Measurements from ENCODE around the gene PRG3. TPM values are rescaled to one million over a fixed set of nuclear protein-coding genes. Genes with fewer than 3 reads are reported as not detected.

The PRG3 gene
- total RNA-seq, 6 experiments from 2014 or later, result not detected

DNA sequence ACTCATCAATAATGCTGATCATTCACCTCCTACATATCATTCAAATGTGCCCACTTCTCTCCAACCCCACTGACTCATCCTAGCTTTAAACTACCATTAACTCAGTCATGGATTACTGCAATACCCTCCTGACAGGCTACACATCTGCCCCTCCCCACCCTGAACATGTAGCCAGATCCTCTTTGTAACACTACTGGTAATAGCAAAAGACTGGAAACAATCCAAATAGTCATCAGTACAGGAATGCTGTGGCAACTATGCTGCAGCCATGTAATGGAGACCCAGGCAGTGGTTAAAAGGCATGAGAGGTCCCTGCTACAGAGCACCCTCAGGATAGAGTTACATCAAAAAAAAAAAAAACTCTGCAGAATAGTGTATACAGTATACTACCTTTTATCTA, 29.3 kb upstream of the PRG3 start:
- Histone ChIP-seq H3K36me3 (peaks cover 15 to 89% (median 53%) of the 10 kb centered on the region in 4 donors), H3K27me3 (no peaks in the 10 kb centered on the region), H3K4me3 (no peak overlapping the region), H3K27ac (no peak overlapping the region), H3K9me3 (no peaks in the 10 kb centered on the region), H3K4me1 (no peaks in the 10 kb centered on the region)
- intact Hi-C loops (cut with DNase I), result no loop called here
- DNase-seq (no peak), ATAC-seq (no peak)
- no peak for TF ChIP-seq POLR2A (IDR thresholded peaks at IDR 0.05)
- TF ChIP-seq, protein P1, sequence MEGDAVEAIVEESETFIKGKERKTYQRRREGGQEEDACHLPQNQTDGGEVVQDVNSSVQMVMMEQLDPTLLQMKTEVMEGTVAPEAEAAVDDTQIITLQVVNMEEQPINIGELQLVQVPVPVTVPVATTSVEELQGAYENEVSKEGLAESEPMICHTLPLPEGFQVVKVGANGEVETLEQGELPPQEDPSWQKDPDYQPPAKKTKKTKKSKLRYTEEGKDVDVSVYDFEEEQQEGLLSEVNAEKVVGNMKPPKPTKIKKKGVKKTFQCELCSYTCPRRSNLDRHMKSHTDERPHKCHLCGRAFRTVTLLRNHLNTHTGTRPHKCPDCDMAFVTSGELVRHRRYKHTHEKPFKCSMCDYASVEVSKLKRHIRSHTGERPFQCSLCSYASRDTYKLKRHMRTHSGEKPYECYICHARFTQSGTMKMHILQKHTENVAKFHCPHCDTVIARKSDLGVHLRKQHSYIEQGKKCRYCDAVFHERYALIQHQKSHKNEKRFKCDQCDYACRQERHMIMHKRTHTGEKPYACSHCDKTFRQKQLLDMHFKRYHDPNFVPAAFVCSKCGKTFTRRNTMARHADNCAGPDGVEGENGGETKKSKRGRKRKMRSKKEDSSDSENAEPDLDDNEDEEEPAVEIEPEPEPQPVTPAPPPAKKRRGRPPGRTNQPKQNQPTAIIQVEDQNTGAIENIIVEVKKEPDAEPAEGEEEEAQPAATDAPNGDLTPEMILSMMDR (IDR thresholded peaks at IDR 0.05), result no peak

DNA sequence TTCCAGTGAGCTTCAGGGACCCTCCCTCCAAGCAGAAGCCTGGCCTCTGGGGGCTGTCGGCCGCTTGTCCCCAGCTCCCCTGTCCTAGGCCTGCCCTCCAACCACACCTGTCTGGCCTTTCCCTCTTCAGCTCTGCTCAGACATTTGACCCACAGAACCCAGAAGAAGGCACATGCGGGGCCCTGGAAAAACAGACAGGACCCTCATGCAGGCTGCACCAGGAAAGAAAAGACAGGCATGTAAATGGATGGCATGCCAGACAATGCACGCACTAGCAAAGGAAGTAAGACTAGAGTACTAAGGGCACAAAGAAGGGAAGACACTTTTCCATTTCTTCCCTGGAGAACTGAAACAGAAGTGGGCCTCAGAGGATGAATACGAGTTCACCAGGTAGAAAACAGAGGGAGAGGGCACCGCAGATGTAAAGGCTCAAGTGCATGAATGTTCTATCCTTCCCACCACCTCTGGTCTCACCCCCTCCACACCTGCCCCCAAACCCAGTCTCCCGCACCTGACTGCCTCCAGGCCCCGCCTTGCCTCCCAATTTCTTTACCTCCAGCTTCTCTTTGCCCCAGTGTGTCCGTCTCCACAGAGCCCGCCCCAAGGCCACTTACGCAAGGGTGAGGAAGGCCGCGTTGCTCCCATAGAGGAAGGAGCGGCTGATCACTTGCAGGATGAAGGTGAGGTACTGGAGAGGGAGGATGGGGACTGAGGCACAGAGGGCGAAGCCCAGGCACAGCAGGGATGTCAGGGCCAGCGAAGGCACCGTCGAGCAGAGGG, 28.6 kb upstream of the PRG3 start:
- H3K27me3 ChIP-seq, result no peaks in the 10 kb centered on the region
- H3K27ac ChIP-seq, result no peak overlapping the region
- TF ChIP-seq, protein P1 (IDR thresholded peaks at IDR 0.05), result no peak
- TF ChIP-seq POLR2A (IDR thresholded peaks at IDR 0.05), result no peak
- H3K9me3 ChIP-seq, result no peaks in the 10 kb centered on the region
- H3K4me1 ChIP-seq, result no peaks in the 10 kb centered on the region
- no peak overlapping the region for H3K4me3 ChIP-seq
- intact Hi-C loops (cut with DNase I), result no loop called here
- WGBS (ENCODE audit: insufficient coverage, low coverage, low lambda C conversion rate, missing lambda C conversion rate), result 93% methylated on average over 9 of the region's 18 CpGs
- ATAC-seq, result no peak
- peaks cover 9 to 81% (median 48%) of the 10 kb centered on the region in 4 donors for H3K36me3 ChIP-seq
- DNase-seq, result no peak

DNA sequence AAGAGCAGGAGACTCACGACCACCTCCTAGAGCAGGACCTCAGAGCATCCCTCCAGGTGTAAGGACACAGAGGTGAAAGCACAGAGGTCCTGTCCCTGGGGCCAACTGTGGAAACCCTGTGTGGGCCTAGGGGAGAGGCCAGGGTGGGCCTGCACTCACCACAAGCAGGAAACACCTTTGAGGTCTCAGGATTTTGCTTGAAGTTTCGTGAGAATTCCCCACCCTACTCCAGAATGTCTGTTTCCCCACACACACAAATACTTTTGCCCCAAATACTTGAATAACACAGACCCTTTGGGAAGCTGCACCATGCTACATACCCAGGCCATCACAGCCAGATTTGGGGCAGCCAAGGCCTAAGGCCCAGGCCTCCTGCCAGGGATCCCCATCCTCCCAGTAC, 27.8 kb upstream of the PRG3 start:
- H3K4me3 ChIP-seq, result no peak overlapping the region
- 93% methylated on average over 2 of the region's 2 CpGs for WGBS (ENCODE audit: insufficient coverage, low coverage, low lambda C conversion rate, missing lambda C conversion rate)
- no peaks in the 10 kb centered on the region for H3K4me1 ChIP-seq
- peaks cover 9 to 74% (median 43%) of the 10 kb centered on the region in 4 donors for H3K36me3 ChIP-seq
- DNase-seq (no peak), ATAC-seq (no peak)
- H3K27me3 ChIP-seq, result no peaks in the 10 kb centered on the region
- H3K9me3 ChIP-seq, result no peaks in the 10 kb centered on the region
- H3K27ac ChIP-seq, result no peak overlapping the region
- intact Hi-C loops (cut with DNase I), result no loop called here
- TF ChIP-seq, protein P1 (IDR thresholded peaks at IDR 0.05), result no peak
- TF ChIP-seq POLR2A (IDR thresholded peaks at IDR 0.05), result no peak

DNA sequence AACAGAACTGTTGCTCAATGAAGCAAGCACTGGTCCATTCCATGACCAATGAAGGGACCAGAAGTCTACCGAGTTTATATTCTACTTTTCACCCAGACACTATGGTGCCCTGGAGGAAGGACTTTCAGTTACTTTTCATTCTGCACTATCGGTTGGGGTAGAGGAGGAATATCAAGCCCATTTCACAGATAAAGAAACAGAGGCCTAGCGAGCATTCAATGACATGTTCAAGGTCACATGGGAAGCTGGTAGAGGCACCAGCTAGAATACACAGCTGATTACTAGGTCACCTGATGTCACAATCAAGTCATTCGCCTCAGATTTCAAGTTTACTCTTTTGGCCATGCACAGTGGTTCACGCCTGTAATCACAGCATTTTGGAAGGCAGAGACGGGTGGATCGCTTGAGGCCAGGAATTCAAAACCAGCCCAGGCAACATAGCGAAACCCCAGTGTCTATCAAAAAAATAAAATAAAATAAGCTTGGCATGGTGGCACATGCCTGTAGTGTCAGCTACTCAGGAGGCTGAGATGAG, 27.1 kb upstream of the PRG3 start:
- Histone ChIP-seq H3K4me1 (no peaks in the 10 kb centered on the region), H3K4me3 (no peak overlapping the region), H3K27ac (no peak overlapping the region), H3K36me3 (peaks cover 9 to 66% (median 35%) of the 10 kb centered on the region in 4 donors), H3K9me3 (no peaks in the 10 kb centered on the region), H3K27me3 (no peaks in the 10 kb centered on the region)
- 81% methylated on average over 8 of the region's 8 CpGs for WGBS (ENCODE audit: insufficient coverage, low coverage, low lambda C conversion rate, missing lambda C conversion rate)
- intact Hi-C loops (cut with DNase I), result no loop called here
- peak in 1 of 4 donors; percentile 10 for ATAC-seq
- no peak for TF ChIP-seq POLR2A (IDR thresholded peaks at IDR 0.05)
- TF ChIP-seq, protein P1 (IDR thresholded peaks at IDR 0.05), result no peak
- no peak for DNase-seq

Measured in right lobe of liver (tissue), 6 donors.